K562 (cell line): ENCODE data around the gene SCLY. TPM values are rescaled to one million over a fixed set of nuclear protein-coding genes. Genes with fewer than 3 reads are reported as not detected.
"Not testable (repeated sequence)": the region's sequence is repeated elsewhere in the genome, so short reads cannot be mapped to it uniquely, and the experiment has no call there.

Experiments used
- ATAC-seq: fragments of 200-7000 bp; cut with Tn5 transposase; 3 replicates; pipeline ENCODE4 v1.9.1; 2020; ENCODE audit warnings: moderate library complexity
- BruUV-seq: library from RNA; stranded (reverse); fragments of 400-500 nt; replicated peaks from 2 replicates; lab custom pipeline; 2021; lab: Mats Ljungman, UMichigan
- CTCF ChIA-PET: fragments of 300-600 bp; formaldehyde crosslinking; extraction: SDS; loops from one replicate; lab custom pipeline; 2021; ENCODE audit warnings: low intra/inter-chr PET ratio; lab: Yijun Ruan, JAX
- POLR2A ChIA-PET: fragments of 300-600, 350-650 bp; sonication (Branson Sonifier 250); formaldehyde crosslinking; extraction: SDS; loops from one replicate; lab custom pipeline; 2021; ENCODE audit warnings: antibody characterized with exemption, inconsistent platforms; lab: Yijun Ruan, JAX
- DNase-seq, 4 experiments: peaks; one replicate each; pipeline versions ENCODE4 v3.0.0 to v3.0.0-alpha.2; 2011 to 2018; ENCODE audit warnings: low spot score in 3 of 4, mixed read lengths in 3 of 4; ENCODE audit errors: extremely low read depth in 1 of 4
- FAIRE-seq: peaks from 2 replicates; lab custom pipeline; 2011; peaks lifted over from hg19 to GRCh38; lab: Jason Lieb, UNC
- H2AFZ ChIP-seq: 2 replicates; pipeline ENCODE4 v1.6.0; 2011; ENCODE audit warnings: low read depth, low read length, control low read depth, inconsistent platforms
- H3K27ac ChIP-seq: fragments of 200-600 bp; 3 replicates; pipeline ENCODE4 v1.8.0; 2011; ENCODE audit warnings: low read depth, mild to moderate bottlenecking, control low read depth, inconsistent platforms, low read length, moderate library complexity, mixed read lengths; ENCODE audit errors: extremely low read depth
- H3K27me3 ChIP-seq, 2 experiments: fragments of 300-600 bp in 1 of 2; 2 replicates in 1 of 2; 3 replicates in 1 of 2; pipeline versions ENCODE4 v1.6.0 to v1.8.0; 2011; ENCODE audit warnings: inconsistent platforms in 2 of 2, low read length in 2 of 2, mild to moderate bottlenecking in 1 of 2, mixed read lengths in 1 of 2, moderate library complexity in 1 of 2; ENCODE audit not compliant: control insufficient read depth in 2 of 2, insufficient read depth in 2 of 2
- H3K36me3 ChIP-seq: fragments of 300-600 bp; 3 replicates; pipeline ENCODE4 v1.8.0; 2011; ENCODE audit warnings: mild to moderate bottlenecking, low read length, inconsistent platforms; ENCODE audit not compliant: control insufficient read depth, insufficient read depth
- H3K4me1 ChIP-seq, 2 experiments: fragments of 200-600 bp in 1 of 2; replicated peaks in 1 of 2; 2 replicates in 1 of 2; 3 replicates in 1 of 2; pipeline versions ENCODE4 v1.5.1 to v1.8.0; 2011; ENCODE audit warnings: inconsistent platforms in 2 of 2, low read length in 2 of 2, mild to moderate bottlenecking in 1 of 2, mixed read lengths in 1 of 2, moderate library complexity in 1 of 2; ENCODE audit not compliant: control insufficient read depth in 2 of 2, insufficient read depth in 2 of 2
- H3K4me2 ChIP-seq: 2 replicates; pipeline ENCODE4 v1.6.1; 2011; ENCODE audit warnings: low read length, control low read depth, inconsistent platforms, mixed read lengths; ENCODE audit not compliant: insufficient read depth
- H3K4me3 ChIP-seq: fragments of 200-600 bp; sonication (generic), shearing (Covaris generic); 2 replicates; pipeline ENCODE4 v1.5.1; 2016; ENCODE audit warnings: control low read depth, inconsistent platforms
- H3K79me2 ChIP-seq: fragments of 200-600 bp; 3 replicates; pipeline ENCODE4 v1.8.0; 2011; ENCODE audit warnings: low read length, inconsistent platforms; ENCODE audit not compliant: control insufficient read depth, insufficient read depth
- H3K9ac ChIP-seq, 2 experiments: 2 replicates each; pipeline versions ENCODE4 v1.6.0 to v1.6.1; 2011; ENCODE audit warnings: low read depth in 2 of 2, low read length in 2 of 2, control low read depth in 1 of 2, inconsistent platforms in 1 of 2, mild to moderate bottlenecking in 1 of 2, mixed read lengths in 1 of 2; ENCODE audit not compliant: insufficient read depth in 1 of 2
- H3K9me1 ChIP-seq: one replicate; pipeline ENCODE4 v1.6.0; 2011; ENCODE audit warnings: inconsistent platforms, mild to moderate bottlenecking, low read length, moderate library complexity; ENCODE audit not compliant: control insufficient read depth, insufficient read depth
- H3K9me3 ChIP-seq: replicated peaks from 2 replicates; pipeline ENCODE4 v1.5.1; 2011; ENCODE audit warnings: low read depth, low read length, inconsistent platforms; ENCODE audit not compliant: control insufficient read depth, insufficient read depth
- H4K20me1 ChIP-seq: replicated peaks from 2 replicates; pipeline ENCODE4 v1.6.1; 2011; ENCODE audit warnings: low read length, inconsistent platforms, mixed read lengths; ENCODE audit not compliant: control insufficient read depth, insufficient read depth
- CHD2 ChIP-seq: IDR thresholded peaks from 2 replicates; pipeline ENCODE4 v1.6.1; 2011; ENCODE audit warnings: low read depth, low read length
- DIDO1 ChIP-seq: fragments of 450-650 bp; IDR thresholded peaks from 2 replicates; pipeline ENCODE4 v1.6.1; 2016; ENCODE audit warnings: low read depth, missing biosample characterization, missing genetic modification characterization
- HDAC2 ChIP-seq: fragments of 450-650 bp; IDR thresholded peaks from 2 replicates; pipeline ENCODE4 v1.6.1; 2016; ENCODE audit warnings: mild to moderate bottlenecking
- HOXB6 ChIP-seq: fragments of 250-450 bp; sonication (Bioruptor Pico); IDR thresholded peaks from 2 replicates; pipeline ENCODE4 v1.5.1; 2022; ENCODE audit warnings: mild to moderate bottlenecking, borderline replicate concordance
- KDM4B ChIP-seq, 2 experiments: fragments of 450-650 bp in 1 of 2; sonication (generic) in 1 of 2; IDR thresholded peaks; 2 replicates each; pipeline ENCODE4 v1.6.1; 2016 to 2017; ENCODE audit warnings: borderline replicate concordance in 2 of 2, antibody characterized with exemption in 1 of 2, low read depth in 1 of 2, mild to moderate bottlenecking in 1 of 2
- NFATC3 ChIP-seq: fragments of 450-650 bp; IDR thresholded peaks from 2 replicates; pipeline ENCODE4 v1.6.1; 2017; ENCODE audit warnings: mild to moderate bottlenecking
- PKNOX1 ChIP-seq: fragments of 450-650 bp; IDR thresholded peaks from 2 replicates; pipeline ENCODE4 v1.6.1; 2016
- RBM39 ChIP-seq: fragments of 200-400 bp; formaldehyde crosslinking; optimal IDR thresholded peaks from 2 replicates; pipeline ENCODE3; 2018; ENCODE audit warnings: low read depth, low read length
- SETDB1 ChIP-seq: IDR thresholded peaks from one replicate; pipeline ENCODE4 v1.6.1; 2012; ENCODE audit warnings: low read length, control low read depth, inconsistent platforms
- WGBS: fragments of 100-300 bp; shearing (Covaris generic); methylation state at CpG from one replicate; pipeline ENCODE4 v1.1.6; 2016; ENCODE audit warnings: low coverage, mixed read lengths; ENCODE audit not compliant: insufficient coverage; ENCODE audit errors: missing lambda C conversion rate; 5-methylcytosine and 5-hydroxymethylcytosine counted together
- in situ Hi-C: fragments of 300-500 bp; cut with MboI; formaldehyde crosslinking; loops from 4 replicates; pipeline ENCODE4 v1.15.0; 2018; ENCODE audit warnings: inconsistent platforms, mixed read lengths
- intact Hi-C: fragments of 100-400 bp; cut with micrococcal nuclease; formaldehyde crosslinking; loops from 2 replicates; pipeline ENCODE4 v1.14.2; 2022
- polyA plus RNA-seq, 8 experiments: library from polyadenylated mRNA; depleted of rRNA in 4 of 8; stranded (reverse) in 5 of 8; unstranded in 3 of 8; fragments of >200 nt; fragmentation: Nextera tagmentation in 2 of 8; fragmentation: Illumina TruSeq in 1 of 8; extraction: Ambion mirVana in 2 of 8; extraction: Trizol in 1 of 8; gene quantifications; 2 replicates each; pipeline versions ENCODE4 v1.2.1 to v1.2.3, GENCODE V29; 2011 to 2014; ENCODE audit warnings: inconsistent platforms in 1 of 8, missing spikeins in 1 of 8
- total RNA-seq, 7 experiments: library from RNA; depleted of rRNA in 6 of 7; stranded (reverse); fragments of >200 nt in 6 of 7; fragmentation: Illumina TruSeq in 2 of 7; extraction: Trizol in 2 of 7; gene quantifications; 2 replicates each; pipeline versions ENCODE4 v1.2.1 to v1.2.3, GENCODE V29; 2011 to 2021; ENCODE audit warnings: low replicate concordance in 1 of 7

SCLY gene
- total and polyA plus RNA-seq, 9 of the 15 experiments (the other 6 are each of a cell fraction or from before 2014, with no cell fraction given) = 2.6 to 32.2 (median 21.1) TPM

GRCh38 chr2:238115709-238116108, 54.9 kb downstream of the SCLY start:
- H3K4me2 ChIP-seq, CTCF ChIA-PET, BruUV-seq, ATAC-seq, intact Hi-C loops, H3K9ac ChIP-seq, H4K20me1 ChIP-seq, H3K4me3 ChIP-seq, DNase-seq, H3K27ac ChIP-seq, H3K79me2 ChIP-seq, H3K9me1 ChIP-seq, FAIRE-seq, H3K36me3 ChIP-seq, H3K9me3 ChIP-seq, in situ Hi-C loops: not testable (repeated sequence)
- Histone ChIP-seq H3K4me1 (peaks cover 4 to 32% of the 10 kb centered on the region in 2 experiments; a peak in 4 of 5 replicates), H3K27me3 (peaks cover 0 to 12% of the 10 kb centered on the region in 2 experiments; a peak in 4 of 5 replicates), H2AFZ (0 out of 2 replicates have a peak overlapping the region, but pooled peaks have one; percentile 16)
- POLR2A ChIA-PET = interaction anchor here (1.0 kb wide), 1 partner anchor 258 kb away, joined by 3 read pairs; no protein-coding TSS in a partner anchor
- WGBS = 45% methylated on average over 9 of the region's 12 CpGs

- no peak overlapping the region for H3K9ac ChIP-seq
- H3K79me2 ChIP-seq = no peaks in the 10 kb centered on the region
- 0 out of 2 replicates have a peak overlapping the region, but pooled peaks have one; percentile 16 for H2AFZ ChIP-seq
- intact Hi-C loops (no loop called here), in situ Hi-C loops (no loop called here)
- TF ChIP-seq DIDO1 = no peak
- no peak for TF ChIP-seq HDAC2
- no peak for TF ChIP-seq CHD2
- TF ChIP-seq HOXB6 (CRISPR knock-in tag) = no peak
- TF ChIP-seq KDM4B (IDR thresholded peaks at IDR 0.05; ENCODE audit: borderline replicate concordance in 2 of 2, low read depth in 1 of 2) = no peak
- no peak for TF ChIP-seq PKNOX1
- TF ChIP-seq SETDB1 = no peak
- TF ChIP-seq NFATC3 = no peak
- TF ChIP-seq RBM39 = no peak
- ChIA-PET POLR2A (no interaction called here), CTCF (no interaction called here)
- H3K27ac ChIP-seq = no peak overlapping the region
- ATAC-seq (no peak), DNase-seq (no peak), FAIRE-seq (no peak)
- no peak overlapping the region for H3K4me3 ChIP-seq
- H3K9me3 ChIP-seq = no peaks in the 10 kb centered on the region
- H3K36me3 ChIP-seq = no peaks in the 10 kb centered on the region
- H4K20me1 ChIP-seq = no peaks in the 10 kb centered on the region
- WGBS = 30% methylated on average over 15 of the region's 21 CpGs
- H3K4me1 ChIP-seq = peaks cover 4 to 36% of the 10 kb centered on the region in 2 experiments; a peak in 4 of 5 replicates
- H3K27me3 ChIP-seq = peaks cover 0 to 19% of the 10 kb centered on the region in 2 experiments; a peak in 4 of 5 replicates
- BruUV-seq = no TSS peak
- no peaks in the 10 kb centered on the region for H3K9me1 ChIP-seq
- no peak overlapping the region for H3K4me2 ChIP-seq
Measured at GRCh38 chr2:238116298-238117198, 55.7 kb downstream of the SCLY start.
